Activated CD8-positive, alpha-beta memory T cell treated with anti-CD3 and anti-CD28 coated beads, Interleukin-2, amount 50 U/mL, for 48 hours (primary cell): Measurements from ENCODE around the gene ZNF618.

Source experiments
- DNase-seq: peaks from one replicate; pipeline ENCODE4 v3.0.0-alpha.2; 2020

Gene ZNF618

DNA sequence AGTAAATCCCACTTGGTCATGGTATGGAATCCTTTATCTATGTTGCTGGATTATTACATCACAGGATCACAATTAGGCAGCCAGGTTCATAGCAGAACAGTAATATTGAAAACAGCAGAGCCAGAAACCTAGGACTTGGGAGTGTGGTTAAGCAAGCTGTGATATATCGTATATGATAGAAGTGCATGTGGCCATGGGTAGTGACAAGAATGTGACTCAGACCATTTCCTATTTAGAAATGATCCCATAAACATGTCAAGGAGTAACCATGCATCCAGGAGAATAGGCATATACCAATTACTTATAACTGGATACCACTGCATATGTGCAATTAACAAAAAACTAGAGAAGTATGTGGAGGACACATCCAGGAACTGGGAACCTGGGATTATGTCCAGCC lies 170.8 kb downstream of the ZNF618 start:
- DNase-seq, result no peak

DNA sequence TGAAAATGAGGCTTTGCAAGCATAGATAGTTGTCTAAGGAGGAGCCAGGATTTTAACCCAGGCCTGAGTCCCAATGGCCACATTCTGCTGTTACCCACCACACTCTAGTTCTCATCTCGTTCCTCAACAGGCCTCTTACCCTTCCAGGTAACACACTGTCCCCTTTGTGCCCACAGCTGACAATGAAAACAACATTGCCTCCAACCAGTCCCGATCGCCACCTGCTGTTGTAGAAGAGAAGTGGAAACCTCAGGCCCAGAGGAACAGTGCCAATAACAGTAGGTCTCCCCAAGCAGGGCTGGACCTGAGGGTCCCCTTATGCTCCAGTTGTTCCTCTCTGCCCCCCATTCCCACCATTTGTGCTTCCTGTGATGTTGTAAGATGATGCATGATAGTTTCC lies 171.6 kb downstream of the ZNF618 start:
- peak; percentile 26 for DNase-seq

DNA sequence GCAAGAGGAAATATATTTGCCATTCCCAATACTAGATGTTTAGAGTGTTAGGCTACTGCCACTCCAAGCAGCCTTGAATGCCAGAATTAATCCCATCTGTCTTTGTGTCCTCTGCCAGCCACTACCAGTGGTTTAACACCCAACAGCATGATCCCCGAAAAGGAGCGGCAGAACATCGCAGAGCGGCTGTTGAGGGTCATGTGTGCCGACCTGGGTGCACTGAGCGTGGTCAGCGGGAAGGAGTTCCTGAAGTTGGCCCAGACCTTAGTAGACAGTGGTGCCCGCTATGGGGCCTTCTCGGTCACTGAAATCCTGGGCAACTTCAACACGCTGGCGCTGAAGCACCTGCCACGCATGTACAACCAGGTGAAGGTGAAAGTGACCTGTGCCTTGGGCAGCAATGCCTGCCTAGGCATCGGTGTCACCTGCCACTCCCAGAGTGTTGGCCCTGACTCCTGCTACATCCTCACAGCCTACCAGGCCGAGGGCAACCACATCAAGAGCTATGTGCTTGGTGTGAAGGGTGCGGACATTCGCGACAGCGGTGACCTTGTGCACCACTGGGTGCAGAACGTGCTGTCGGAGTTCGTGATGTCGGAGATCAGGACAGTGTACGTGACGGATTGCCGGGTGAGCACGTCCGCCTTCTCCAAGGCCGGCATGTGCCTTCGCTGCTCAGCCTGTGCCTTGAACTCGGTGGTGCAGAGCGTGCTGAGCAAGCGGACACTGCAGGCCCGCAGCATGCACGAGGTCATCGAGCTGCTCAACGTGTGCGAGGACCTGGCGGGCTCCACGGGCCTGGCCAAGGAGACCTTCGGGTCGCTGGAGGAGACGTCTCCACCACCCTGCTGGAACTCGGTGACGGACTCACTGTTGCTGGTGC lies 172.7 kb downstream of the ZNF618 start:
- peak; percentile 32 for DNase-seq

DNA sequence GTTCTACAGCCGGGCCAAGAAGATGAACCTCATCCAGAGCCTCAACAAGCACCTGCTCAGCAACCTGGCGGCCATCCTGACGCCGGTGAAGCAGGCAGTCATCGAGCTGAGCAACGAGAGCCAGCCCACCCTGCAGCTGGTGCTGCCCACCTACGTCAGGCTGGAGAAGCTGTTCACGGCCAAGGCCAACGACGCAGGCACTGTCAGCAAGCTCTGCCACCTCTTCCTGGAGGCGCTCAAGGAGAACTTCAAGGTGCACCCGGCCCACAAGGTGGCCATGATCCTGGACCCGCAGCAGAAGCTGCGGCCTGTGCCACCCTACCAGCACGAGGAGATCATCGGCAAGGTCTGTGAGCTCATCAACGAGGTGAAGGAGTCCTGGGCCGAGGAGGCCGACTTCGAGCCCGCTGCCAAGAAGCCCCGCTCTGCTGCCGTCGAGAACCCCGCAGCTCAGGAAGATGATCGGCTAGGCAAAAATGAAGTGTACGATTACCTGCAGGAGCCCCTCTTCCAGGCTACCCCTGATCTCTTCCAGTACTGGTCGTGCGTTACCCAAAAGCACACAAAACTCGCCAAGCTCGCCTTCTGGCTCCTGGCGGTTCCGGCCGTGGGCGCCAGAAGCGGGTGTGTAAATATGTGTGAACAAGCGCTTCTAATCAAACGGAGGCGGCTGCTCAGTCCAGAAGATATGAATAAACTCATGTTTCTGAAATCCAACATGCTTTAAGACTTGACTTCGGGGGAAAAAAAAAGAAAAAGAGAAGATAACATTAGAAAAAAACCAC lies 173.5 kb downstream of the ZNF618 start:
- no peak for DNase-seq

DNA sequence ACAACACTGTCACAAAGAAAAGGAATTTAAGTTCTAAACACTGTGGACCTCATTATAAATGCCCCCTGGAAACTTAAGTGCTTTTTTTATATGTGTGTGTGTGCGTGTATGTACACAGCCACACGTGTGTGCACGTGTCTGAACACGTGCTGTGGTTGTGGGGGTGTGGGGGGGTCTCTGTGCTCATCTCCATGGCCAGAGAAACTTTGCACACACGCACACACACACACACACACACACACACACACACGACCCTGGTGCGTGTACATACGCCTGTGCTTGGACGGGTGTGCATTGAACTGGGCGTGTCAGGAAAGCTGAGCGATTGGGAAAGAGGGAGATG lies 174.1 kb downstream of the ZNF618 start:
- DNase-seq, result no peak

DNA sequence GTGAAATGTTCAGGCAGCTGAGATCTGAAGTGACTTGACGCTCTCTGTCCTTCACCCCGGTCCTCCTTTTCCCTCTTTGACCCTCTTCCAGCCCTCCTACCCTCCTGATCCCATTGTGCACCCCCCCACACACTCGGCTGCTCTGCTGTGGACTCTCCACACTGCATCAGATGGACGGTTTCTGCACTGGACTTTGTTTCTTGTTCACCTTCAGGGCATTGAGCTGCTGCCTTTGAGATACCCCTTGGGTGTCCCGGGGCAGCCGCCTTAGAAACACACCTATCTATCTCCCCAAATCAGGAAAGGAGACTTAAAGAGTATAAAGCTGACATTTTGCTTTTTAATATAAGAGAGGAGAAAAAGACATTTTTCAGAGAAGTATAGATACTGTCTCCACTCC lies 174.5 kb downstream of the ZNF618 start:
- DNase-seq, result no peak

DNA sequence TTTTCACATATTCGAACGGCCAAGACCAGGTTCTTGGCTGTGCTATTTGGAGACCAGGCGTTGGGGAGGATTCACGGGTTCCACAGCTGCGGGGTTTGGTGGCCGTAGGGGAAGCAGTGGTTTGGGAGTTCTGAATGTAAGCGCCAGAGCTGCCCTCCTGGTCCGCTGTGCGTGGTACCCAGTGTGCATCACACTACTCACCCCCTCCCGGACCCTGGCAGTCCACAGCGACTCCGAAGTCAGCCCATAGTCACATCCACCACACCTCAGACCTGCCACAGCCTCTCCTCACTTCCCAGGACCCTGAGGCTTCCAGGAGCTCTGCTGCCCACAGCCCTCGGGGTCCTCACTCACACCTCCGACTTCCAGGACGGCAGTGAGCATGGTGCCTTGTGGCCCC lies 175.2 kb downstream of the ZNF618 start:
- peak; percentile 26 for DNase-seq

DNA sequence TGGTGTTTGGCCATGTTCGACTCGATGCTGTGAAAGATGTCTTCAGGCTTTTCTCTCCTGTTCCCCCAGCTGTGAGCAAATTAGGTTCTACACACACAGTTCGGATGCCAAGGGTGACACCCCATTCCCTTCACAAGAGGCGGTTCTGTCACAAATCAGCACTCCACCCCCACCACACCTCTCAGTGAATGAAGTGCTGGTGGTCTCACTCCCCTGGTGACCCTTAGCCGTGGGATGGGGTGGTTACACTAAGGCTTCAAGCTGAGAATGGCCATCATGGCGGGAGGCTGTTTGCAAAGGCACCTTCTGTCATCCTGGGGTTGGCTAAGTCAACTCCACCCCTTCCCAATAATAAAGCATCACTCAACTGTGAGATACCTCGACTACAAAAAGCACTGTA lies 175.6 kb downstream of the ZNF618 start:
- no peak for DNase-seq

DNA sequence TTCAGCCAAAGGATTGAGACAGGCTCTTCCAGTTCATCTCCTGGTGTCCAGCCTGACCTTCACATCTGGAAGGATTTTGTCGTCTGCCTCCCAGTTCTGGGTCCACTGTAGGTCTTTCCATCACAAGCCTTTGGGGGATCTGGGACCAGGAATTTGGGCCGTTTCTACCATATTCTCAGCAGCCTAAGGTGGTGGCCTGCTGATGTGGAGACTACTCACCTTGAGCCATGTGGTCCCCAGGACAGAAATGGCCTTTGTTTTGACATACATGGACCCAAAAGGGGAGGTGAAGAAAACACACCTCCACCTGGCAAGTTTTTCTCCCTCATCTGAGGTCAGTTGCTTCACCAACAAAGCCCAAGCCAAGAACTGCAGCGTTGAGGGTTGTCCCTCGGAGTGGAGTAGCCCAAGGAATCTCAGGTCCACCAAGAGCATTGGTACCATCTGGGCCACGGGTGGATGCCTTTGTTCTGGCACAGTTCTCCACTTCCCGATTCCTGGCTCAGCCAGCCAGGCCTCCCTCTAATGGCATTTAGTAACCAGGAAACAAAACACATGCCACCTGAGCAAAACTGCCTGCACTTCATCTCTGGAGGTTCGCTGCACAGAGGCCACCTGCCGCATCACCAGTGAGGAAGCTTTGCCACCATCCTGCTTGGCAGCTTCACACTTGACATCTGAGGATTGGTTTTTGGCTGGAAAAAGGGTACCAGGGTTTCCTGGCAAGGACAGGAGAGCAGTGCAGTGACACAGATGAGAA lies 177.3 kb downstream of the ZNF618 start:
- DNase-seq, result peak; percentile 30

DNA sequence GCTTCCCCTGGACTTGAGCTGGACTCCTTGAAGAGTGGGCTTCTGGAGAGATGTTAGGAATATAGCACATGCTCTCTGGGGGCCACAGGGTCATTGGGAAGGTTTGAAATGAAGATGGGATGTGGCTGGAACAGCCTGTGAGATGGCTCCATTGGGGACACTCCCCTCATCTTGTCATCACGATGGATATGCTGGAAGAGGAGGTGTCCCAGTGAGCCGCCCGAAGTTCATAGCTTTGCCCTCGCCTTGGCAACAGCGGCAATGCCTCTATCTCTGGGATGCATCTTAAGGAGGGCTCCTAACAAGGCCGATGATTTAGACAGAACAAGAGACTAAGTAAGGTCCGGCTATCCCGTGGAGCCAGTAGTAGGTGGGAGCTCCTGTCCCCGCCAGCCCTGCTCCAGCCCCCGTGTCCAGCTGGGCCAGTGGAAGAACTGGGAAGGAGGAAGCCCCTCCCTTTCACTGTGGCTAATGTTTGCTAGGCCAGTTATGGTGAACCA lies 178.1 kb downstream of the ZNF618 start:
- peak; percentile 26 for DNase-seq

DNA sequence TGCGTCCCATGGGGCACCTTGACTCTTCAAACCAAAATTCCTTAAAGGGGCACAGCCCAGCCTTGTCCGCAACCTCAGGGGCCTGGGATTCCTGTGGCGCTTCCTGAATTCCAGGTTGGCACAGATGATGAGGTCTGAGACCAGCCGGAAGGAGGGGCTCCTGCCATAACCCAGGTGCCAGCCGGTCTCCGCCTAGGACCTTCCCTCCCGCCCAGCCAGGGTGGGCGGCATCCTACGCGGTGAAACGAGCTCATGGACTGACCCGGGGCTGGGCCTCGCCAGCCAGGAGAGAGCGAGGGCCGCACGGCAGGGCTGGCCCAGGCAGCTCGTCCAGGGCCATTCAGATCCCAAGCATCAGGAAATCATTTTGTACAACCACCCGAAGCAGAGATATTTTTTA lies 179.0 kb downstream of the ZNF618 start:
- DNase-seq, result no peak

DNA sequence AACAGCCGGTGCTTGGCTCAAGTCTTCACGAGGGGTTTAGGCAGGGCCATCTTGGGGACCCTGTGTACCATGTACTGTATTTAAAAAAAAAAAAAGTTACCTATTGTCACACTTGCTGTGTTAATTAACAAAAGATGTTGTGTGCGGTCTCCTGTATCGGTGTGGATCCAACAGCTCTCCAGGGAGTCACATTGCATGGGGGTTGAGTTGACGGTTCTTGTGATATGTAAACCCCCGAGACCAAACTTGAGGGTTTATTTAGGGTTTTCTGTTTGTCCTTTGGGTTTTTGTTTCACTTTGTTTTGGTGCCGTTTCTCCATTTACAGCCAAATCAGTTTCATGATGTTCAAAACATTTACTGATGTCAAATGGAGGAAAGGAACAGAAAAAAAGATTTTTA lies 179.8 kb downstream of the ZNF618 start:
- no peak for DNase-seq

DNA sequence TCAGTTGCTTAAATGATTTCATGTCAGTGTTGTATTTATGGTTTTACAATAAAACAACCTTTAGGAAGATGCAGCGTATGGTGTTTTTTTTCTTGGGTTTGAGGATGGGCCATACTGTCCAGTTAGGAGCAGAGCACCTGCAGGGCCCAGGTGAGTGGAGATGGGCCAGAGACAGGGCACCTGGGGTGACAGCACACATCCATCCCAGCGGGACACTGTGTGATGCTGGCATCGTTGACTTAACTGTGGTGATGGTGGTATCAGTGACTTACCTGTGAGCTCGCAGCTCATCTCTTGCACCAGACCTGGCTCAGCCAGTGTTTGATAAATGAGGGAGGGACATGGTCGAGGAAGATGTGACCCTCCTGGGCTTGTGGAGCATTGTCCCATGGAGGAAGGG lies 180.4 kb downstream of the ZNF618 start:
- no peak for DNase-seq

DNA sequence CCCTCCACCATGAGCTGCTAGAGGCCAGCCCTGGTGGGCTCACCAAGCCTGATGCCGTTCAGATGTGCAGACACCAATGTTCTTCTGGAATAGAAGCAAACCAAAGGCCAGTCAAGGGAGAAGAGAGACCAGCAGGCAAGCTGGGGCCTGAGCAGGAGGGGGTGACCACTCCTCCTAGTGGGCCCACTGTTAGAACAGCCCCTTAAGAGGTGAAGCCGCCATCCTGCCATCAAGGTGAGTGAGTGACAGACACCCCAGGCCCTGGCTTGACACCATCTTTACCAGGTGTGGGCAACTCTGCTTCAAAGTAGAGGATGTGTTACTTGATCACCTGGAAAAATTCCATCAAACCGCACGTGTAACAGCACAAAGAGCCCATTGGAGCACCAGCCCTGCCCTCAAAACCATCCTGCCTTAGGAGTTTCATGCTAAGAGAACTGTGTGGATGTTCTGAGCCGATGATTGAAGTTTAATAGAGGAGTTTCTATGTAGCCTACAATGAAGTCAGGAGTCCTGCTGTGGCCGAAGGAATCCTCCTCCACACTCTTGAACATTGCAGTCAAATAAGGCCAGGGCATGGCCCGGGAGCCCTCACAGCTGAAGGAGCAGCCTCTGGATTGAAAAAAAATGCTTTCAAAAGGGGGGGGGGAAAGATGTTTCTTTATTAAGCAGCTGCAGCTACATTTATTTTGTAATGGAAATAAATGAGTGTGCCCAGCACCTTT lies 181.2 kb downstream of the ZNF618 start:
- DNase-seq, result no peak

DNA sequence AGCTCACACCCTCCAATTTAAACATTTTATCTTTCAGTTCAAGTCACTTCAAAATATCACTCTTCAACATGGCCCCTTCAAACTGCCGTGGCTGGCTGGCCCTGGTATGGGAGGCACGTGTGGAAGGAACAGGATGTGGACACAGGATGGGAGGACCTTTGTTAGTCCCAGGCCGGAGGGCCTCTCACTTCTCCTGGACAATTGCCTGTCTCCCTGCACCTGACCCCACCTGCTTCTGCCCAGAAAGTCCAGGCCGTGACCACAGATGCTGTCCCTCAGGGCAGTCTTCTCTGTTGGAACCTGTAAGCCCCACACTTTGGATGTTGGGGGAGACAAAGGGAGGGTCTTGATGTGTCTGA lies 182.6 kb downstream of the ZNF618 start:
- DNase-seq, result peak; percentile 37

DNA sequence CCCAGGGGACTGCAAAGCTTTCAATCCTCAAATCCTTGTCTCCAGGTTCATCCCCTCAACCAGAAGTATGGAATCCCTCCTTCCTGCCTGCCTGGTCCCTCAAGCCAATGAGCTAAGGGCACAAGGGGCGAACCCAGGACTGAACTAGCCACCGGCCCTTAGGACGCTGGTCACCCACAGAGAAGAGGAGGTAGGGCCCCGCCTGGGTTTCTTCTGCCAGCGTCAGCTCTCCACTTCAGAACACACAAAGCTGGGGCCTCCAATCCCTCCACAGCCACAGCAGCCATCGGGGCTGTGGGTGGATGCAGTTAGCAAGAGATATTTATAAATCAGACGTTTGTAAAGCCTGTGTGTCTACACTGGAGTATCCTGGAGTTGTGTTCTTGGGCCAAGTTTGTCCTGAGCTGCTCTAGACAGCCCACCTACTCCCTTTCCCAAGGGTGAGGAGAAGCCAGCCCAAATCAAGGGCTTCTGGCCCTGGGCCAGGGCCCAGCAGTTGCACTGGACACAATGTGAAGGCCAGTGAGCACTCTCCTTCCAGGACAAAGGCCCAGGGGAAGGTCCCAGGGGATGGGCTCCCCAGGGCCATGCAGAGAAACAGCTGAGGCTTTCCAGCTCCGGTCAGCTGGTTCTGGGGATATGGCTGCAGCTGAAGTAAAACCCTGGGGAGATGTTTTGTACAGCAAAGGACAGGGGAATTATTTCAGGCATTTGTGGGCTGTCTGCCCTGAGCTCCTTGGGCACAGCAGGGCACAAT lies 183.1 kb downstream of the ZNF618 start:
- peak; percentile 37 for DNase-seq

DNA sequence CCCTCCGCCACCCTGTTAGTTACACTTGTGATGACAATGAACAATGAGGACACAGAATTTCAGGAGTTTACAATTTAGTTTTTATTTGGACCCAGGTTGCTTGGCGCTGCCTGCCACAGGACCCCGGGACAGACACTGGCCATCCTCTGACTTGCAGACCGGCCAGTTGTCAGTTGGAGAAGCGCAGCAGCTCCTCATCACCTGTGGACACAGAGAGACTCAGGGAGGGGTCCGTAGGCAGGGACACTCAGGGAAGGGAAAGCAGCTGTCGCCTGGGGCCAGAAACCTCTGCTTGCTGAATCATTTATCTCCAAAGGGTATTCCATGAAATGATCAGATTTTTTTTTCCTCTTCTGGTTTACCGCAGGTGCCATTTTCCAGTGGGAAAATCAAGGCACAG lies 184.0 kb downstream of the ZNF618 start:
- DNase-seq, result no peak

DNA sequence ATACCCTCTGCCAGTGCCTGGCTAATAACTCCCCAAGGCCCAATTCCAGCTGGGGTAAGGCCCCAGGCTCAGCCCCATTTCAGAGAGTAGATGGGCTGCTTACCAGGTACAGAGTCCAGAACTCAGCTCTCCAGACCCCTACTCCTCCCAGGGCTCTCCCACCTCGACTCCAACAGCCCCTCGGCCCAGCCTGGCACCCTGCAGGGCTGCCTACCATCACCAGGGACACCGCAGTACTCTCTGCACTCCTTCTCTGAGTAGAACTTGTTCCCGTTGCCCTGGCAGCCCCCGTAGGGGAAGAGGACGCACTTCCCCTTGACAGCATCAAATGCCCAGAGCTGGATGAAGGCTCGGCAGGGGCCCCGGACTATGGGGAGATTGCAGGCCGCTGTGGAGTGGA lies 184.6 kb downstream of the ZNF618 start:
- peak; percentile 42 for DNase-seq

DNA sequence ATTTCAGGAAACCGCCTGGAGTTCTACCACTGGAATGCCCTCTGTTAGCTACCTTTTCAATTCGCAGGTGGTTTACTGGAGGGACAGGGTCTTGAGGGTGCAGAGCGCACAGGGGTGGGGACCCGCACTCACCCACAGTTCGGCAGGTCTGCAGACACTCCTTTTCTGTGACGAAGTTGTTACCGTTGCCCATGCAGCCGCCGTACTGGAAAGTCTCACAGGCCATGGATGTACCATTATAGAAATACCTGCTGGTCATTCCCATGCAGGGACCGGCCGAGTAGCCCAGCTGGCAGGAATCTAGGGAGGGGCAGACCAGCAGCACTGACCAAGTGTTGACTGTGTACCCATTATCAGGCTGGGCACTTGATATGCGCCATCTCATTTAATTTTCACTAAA lies 185.2 kb downstream of the ZNF618 start:
- DNase-seq, result no peak

DNA sequence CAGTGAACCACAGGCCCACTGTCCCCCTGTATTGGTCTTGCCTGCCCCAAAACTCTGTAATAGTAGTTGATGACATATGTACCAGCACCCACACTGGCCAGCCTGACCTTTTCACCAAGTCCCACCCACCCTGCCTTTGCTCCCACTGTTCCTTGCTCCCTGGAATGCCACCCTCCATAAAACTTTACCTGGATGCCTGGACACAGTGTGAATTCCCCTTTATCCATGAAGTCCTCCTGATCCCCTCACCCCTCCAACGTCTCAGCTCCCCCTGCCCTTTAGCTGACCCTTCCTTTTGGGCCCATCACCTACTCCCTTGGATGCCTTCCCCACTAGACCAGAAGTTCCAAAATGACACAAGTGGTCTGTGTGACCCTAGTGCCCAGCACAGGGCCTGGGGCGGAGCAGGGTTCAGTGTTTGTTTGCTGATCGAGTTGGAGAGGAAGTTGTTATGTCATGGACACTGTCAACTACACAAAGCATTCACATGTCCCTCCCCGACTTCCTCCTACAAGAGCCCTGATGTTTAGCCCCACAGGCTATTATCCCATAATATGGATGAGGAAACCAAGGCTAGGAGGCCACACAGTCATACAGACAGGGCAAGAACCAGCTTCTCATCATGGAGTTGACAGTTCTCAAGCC lies 185.8 kb downstream of the ZNF618 start:
- DNase-seq, result no peak

DNA sequence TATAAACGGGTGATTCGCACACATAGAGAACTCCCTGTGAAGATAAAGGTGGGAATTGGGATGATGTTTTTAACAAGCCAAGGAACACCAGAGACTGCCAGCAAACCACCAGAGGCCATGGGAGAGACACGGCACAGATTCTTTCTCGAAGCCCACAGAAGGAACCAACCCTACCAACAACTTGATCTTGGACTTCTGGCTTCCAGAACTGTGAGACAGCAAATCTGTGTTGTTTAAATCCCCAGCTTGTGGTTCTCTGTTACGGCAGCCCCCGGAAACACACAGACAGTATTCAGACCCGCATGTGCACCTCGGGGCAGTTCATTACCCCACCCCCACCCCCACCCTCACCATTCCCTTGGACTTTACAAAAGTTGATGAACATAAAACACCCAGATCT lies 189.2 kb downstream of the ZNF618 start:
- DNase-seq, result no peak
